NCI-H1092 treated with DMSO at 0.1 percent for 48 hours (cell line): ENCODE data around the gene UNCX.
"Not testable (repeated sequence)": the region's sequence is repeated elsewhere in the genome, so short reads cannot be mapped to it uniquely, and the experiment has no call there.

ENCODE experiments used
- DNase-seq: peaks from one replicate; lab custom pipeline; 2025; lab: John Stamatoyannopoulos, UW

The UNCX gene

GRCh38 chr7:1232623-1233332 lies at the start of gene UNCX:
Gene UNCX, plus strand, starts transcription at chr7:1232872. Its CDS starts 146 bp downstream, at chr7:1233018.
- no peak for DNase-seq

- DNase-seq, result no peak
These were observed 45.5 kb upstream of the UNCX start for GRCh38 chr7:1187127-1187526.

- no peak for DNase-seq
These were observed 43.9 kb upstream of the UNCX start for GRCh38 chr7:1188720-1189294.

- DNase-seq, result no peak
These were observed 42.5 kb upstream of the UNCX start for GRCh38 chr7:1189986-1190772.

- DNase-seq, result no peak
These were observed 40.4 kb upstream of the UNCX start for GRCh38 chr7:1192171-1192676.

GRCh38 chr7:1193593-1194424 lies 38.9 kb upstream of the UNCX start:
- DNase-seq, result peak; percentile 53

GRCh38 chr7:1196441-1196840 lies 36.2 kb upstream of the UNCX start:
- not testable (repeated sequence) for DNase-seq

- DNase-seq, result no peak
These were observed 35.7 kb upstream of the UNCX start for GRCh38 chr7:1196950-1197349.

- DNase-seq, result no peak
These were observed 34.6 kb upstream of the UNCX start for GRCh38 chr7:1197997-1198625.

- DNase-seq, result no peak
These were observed 32.6 kb upstream of the UNCX start for GRCh38 chr7:1200045-1200444.

- DNase-seq, result no peak
These were observed 30.8 kb upstream of the UNCX start for GRCh38 chr7:1201916-1202315.

- DNase-seq, result not testable (repeated sequence)
These were observed 29.8 kb upstream of the UNCX start for GRCh38 chr7:1202914-1203313.

- DNase-seq, result no peak
These were observed 28.1 kb upstream of the UNCX start for GRCh38 chr7:1204460-1205140.

- DNase-seq, result not testable (repeated sequence)
These were observed 26.9 kb upstream of the UNCX start for GRCh38 chr7:1205742-1206141.

GRCh38 chr7:1209097-1209496 lies 23.6 kb upstream of the UNCX start:
- no peak for DNase-seq

GRCh38 chr7:1210321-1210978 lies 22.2 kb upstream of the UNCX start:
- DNase-seq, result no peak

GRCh38 chr7:1210979-1211608 lies 21.6 kb upstream of the UNCX start:
- no peak for DNase-seq

GRCh38 chr7:1211611-1212010 lies 21.1 kb upstream of the UNCX start:
- DNase-seq, result no peak

- DNase-seq, result not testable (repeated sequence)
These were observed 20.6 kb upstream of the UNCX start for GRCh38 chr7:1212025-1212424.

- no peak for DNase-seq
These were observed 18.2 kb upstream of the UNCX start for GRCh38 chr7:1214516-1214915.
